HepG2 (cell line): Measurements from ENCODE around the gene PCGF2. TPM values are rescaled to one million over a fixed set of nuclear protein-coding genes. Genes with fewer than 3 reads are reported as not detected.
A peak's percentile ranks its signal among the peaks of the same experiment; 100 is the strongest.

Experiments used
- AGO2 ChIP-seq: fragments of 200-400 bp; formaldehyde crosslinking; optimal IDR thresholded peaks from 2 replicates; pipeline ENCODE3; 2017; ENCODE audit warnings: mild to moderate bottlenecking, low read depth, low read length, moderate library complexity
- AKAP8 ChIP-seq: sonication (generic); formaldehyde crosslinking; IDR thresholded peaks from 2 replicates; pipeline ENCODE4 v1.5.1; 2020; ENCODE audit warnings: mild to moderate bottlenecking, missing genetic modification reagents
- JUNB ChIP-seq: sonication (generic); formaldehyde crosslinking; IDR thresholded peaks from 2 replicates; pipeline ENCODE4 v1.8.0; 2022; ENCODE audit warnings: missing genetic modification reagents, mild to moderate bottlenecking, borderline replicate concordance
- NONO ChIP-seq, 2 experiments: fragments of 450-650 bp in 1 of 2; sonication (generic) in 1 of 2; formaldehyde crosslinking in 1 of 2; IDR thresholded peaks in 1 of 2; conservative IDR thresholded peaks in 1 of 2; 2 replicates each; pipeline versions ENCODE4 v1.6.1 to v1.8.0; 2017 to 2022; ENCODE audit warnings: mild to moderate bottlenecking in 1 of 2, missing genetic modification reagents in 1 of 2, moderate library complexity in 1 of 2
- POLR2A ChIP-seq, 2 experiments: IDR thresholded peaks; 2 replicates each; pipeline ENCODE4 v1.6.1; 2011; ENCODE audit warnings: low read depth in 2 of 2, low read length in 2 of 2, mild to moderate bottlenecking in 1 of 2, moderate library complexity in 1 of 2; ENCODE audit not compliant: insufficient read depth in 1 of 2
- POLR2G ChIP-seq: fragments of 200-400 bp; formaldehyde crosslinking; IDR thresholded peaks from 2 replicates; pipeline ENCODE4 v1.6.1; 2018; ENCODE audit warnings: mild to moderate bottlenecking, low read depth, low read length, moderate library complexity
- RBM22 ChIP-seq: fragments of 200-400 bp; formaldehyde crosslinking; optimal IDR thresholded peaks from 2 replicates; pipeline ENCODE3; 2017; ENCODE audit warnings: mild to moderate bottlenecking, low read length, moderate library complexity
- SMAD3 ChIP-seq: sonication (generic); formaldehyde crosslinking; IDR thresholded peaks from 2 replicates; pipeline ENCODE4 v1.4.0; 2020; ENCODE audit warnings: missing genetic modification reagents
- SRSF9 ChIP-seq: fragments of 200-400 bp; formaldehyde crosslinking; IDR thresholded peaks from 2 replicates; pipeline ENCODE4 v1.6.1; 2018; ENCODE audit warnings: borderline replicate concordance, mild to moderate bottlenecking, low read depth, low read length; ENCODE audit not compliant: insufficient read depth, poor library complexity, severe bottlenecking
- TBX2 ChIP-seq: sonication (generic); formaldehyde crosslinking; IDR thresholded peaks from 2 replicates; pipeline ENCODE4 v1.5.0; 2020; ENCODE audit warnings: missing genetic modification reagents, mild to moderate bottlenecking, borderline replicate concordance
- XRCC5 ChIP-seq: fragments of 200-400 bp; formaldehyde crosslinking; optimal IDR thresholded peaks from 2 replicates; pipeline ENCODE3; 2017; ENCODE audit warnings: mild to moderate bottlenecking, low read length
- ZBTB21 ChIP-seq: sonication (generic); formaldehyde crosslinking; IDR thresholded peaks from 2 replicates; pipeline ENCODE4 v1.4.0; 2020; ENCODE audit warnings: missing genetic modification reagents
- ZNF10 ChIP-seq: sonication (generic); formaldehyde crosslinking; IDR thresholded peaks from 2 replicates; pipeline ENCODE4 v1.4.0; 2020; ENCODE audit warnings: mild to moderate bottlenecking, low read depth, missing genetic modification reagents, borderline replicate concordance
- ZNF253 ChIP-seq: sonication (generic); formaldehyde crosslinking; IDR thresholded peaks from 2 replicates; pipeline ENCODE4 v1.8.0; 2022; ENCODE audit warnings: mild to moderate bottlenecking, missing genetic modification reagents, borderline replicate concordance
- ZNF782 ChIP-seq: sonication (generic); formaldehyde crosslinking; IDR thresholded peaks from 2 replicates; pipeline ENCODE4 v1.4.0; 2020; ENCODE audit warnings: missing genetic modification reagents, mild to moderate bottlenecking, borderline replicate concordance
- ZNF839 ChIP-seq: sonication (generic); formaldehyde crosslinking; IDR thresholded peaks from 2 replicates; pipeline ENCODE4 v1.4.0; 2020; ENCODE audit warnings: missing genetic modification reagents, mild to moderate bottlenecking, borderline replicate concordance
- polyA plus RNA-seq, 8 experiments: library from polyadenylated mRNA; depleted of rRNA in 3 of 8; stranded (reverse) in 7 of 8; unstranded in 1 of 8; fragments of >200 nt; fragmentation: Illumina TruSeq in 4 of 8; extraction: Trizol in 4 of 8; gene quantifications; 2 replicates each; pipeline versions ENCODE4 v1.2.1 to v1.2.3, GENCODE V29; 2011 to 2016; ENCODE audit warnings: low read depth in 4 of 8, missing spikeins in 1 of 8, mixed read lengths in 1 of 8; ENCODE audit not compliant: insufficient read depth in 1 of 8
- total RNA-seq, 5 experiments: library from RNA; depleted of rRNA; stranded (reverse); fragments of >200 nt; fragmentation: Illumina TruSeq; extraction: Trizol; gene quantifications; 2 replicates each; pipeline ENCODE4 v1.2.3, GENCODE V29; 2016; ENCODE audit warnings: low read depth in 1 of 5
- TF ChIP-seq, protein P1 (sequence below): sonication (generic); formaldehyde crosslinking; IDR thresholded peaks from 2 replicates; pipeline ENCODE4 v1.5.0; 2020; ENCODE audit warnings: missing genetic modification reagents, mild to moderate bottlenecking, borderline replicate concordance
- TF ChIP-seq, protein P2 (sequence below): sonication (generic); formaldehyde crosslinking; IDR thresholded peaks from 2 replicates; pipeline ENCODE4 v1.9.0; 2022; ENCODE audit warnings: missing genetic modification reagents, mild to moderate bottlenecking, borderline replicate concordance
- TF ChIP-seq, protein P3 (sequence below): sonication (generic); formaldehyde crosslinking; IDR thresholded peaks from 2 replicates; pipeline ENCODE4 v1.4.0; 2020; ENCODE audit warnings: missing genetic modification reagents
- TF ChIP-seq, protein P4 (sequence below): sonication (generic); formaldehyde crosslinking; IDR thresholded peaks from 2 replicates; pipeline ENCODE4 v1.4.0; 2020; ENCODE audit warnings: missing genetic modification reagents, borderline replicate concordance

The PCGF2 gene
- total and polyA plus RNA-seq, 2 of the 13 experiments (the other 11 are each of a cell fraction or from before 2014, with no cell fraction given), result 11.6 to 29.4 TPM

DNA sequence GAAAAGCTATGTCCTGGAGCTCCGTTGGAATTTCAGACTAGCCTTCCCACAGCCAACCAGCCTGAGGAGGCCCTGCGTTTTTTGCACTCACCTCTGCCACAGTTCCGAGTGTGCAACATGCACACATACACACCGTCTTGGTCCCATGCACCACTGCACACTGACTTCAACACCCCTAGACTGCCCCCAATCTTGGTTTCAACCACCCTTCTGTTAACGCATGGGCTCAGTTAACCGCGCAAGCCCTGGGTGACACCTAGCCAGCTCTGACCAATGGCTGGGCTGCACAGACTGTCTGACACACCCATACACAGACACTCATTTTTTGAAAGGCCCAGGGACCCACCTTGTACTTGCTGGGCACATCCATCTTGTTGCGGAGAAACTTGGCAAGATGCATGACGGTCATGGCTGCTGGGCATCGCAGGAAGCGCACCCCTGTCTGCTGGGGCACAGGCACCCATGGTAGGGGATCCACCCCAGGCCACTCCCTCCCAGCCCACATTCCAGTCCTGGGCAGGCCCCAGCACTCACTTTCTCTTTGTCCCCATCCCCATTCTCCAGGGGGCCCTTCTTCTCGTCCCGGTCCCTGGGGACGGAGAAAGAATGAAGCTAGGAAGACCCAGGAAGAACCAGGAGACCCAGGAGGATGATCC, 10.0 kb downstream of the PCGF2 start (continued):
- TF ChIP-seq, protein P1, sequence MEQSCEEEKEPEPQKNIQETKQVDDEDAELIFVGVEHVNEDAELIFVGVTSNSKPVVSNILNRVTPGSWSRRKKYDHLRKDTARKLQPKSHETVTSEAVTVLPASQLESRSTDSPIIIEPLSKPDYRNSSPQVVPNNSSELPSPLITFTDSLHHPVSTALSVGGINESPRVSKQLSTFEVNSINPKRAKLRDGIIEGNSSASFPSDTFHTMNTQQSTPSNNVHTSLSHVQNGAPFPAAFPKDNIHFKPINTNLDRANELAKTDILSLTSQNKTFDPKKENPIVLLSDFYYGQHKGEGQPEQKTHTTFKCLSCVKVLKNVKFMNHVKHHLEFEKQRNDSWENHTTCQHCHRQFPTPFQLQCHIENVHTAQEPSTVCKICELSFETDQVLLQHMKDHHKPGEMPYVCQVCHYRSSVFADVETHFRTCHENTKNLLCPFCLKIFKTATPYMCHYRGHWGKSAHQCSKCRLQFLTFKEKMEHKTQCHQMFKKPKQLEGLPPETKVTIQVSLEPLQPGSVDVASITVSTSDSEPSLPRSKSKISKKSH (CRISPR knock-in tag), result no peak
- TF ChIP-seq NONO (IDR thresholded peaks at IDR 0.05), result no peak
- 0 out of 2 replicates have a peak, but pooled peaks have one; percentile 20 for TF ChIP-seq NONO (CRISPR knock-in tag; conservative IDR thresholded peaks at IDR 0.05)
- no peak for TF ChIP-seq ZNF782 (CRISPR knock-in tag)
- TF ChIP-seq, protein P2, sequence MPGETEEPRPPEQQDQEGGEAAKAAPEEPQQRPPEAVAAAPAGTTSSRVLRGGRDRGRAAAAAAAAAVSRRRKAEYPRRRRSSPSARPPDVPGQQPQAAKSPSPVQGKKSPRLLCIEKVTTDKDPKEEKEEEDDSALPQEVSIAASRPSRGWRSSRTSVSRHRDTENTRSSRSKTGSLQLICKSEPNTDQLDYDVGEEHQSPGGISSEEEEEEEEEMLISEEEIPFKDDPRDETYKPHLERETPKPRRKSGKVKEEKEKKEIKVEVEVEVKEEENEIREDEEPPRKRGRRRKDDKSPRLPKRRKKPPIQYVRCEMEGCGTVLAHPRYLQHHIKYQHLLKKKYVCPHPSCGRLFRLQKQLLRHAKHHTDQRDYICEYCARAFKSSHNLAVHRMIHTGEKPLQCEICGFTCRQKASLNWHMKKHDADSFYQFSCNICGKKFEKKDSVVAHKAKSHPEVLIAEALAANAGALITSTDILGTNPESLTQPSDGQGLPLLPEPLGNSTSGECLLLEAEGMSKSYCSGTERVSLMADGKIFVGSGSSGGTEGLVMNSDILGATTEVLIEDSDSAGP (CRISPR knock-in tag), result 0 out of 2 replicates have a peak, but pooled peaks have one; percentile 21
- no peak for TF ChIP-seq ZNF253 (CRISPR knock-in tag)
- no peak for TF ChIP-seq ZBTB21 (CRISPR knock-in tag)
- TF ChIP-seq XRCC5, result no peak
- no peak for TF ChIP-seq SRSF9
- 0 out of 2 replicates have a peak, but pooled peaks have one; percentile 18 for TF ChIP-seq POLR2G
- peak; percentile 59 for TF ChIP-seq AGO2
- peak; percentile 5 to 44; a peak in 1 of 4 replicates for TF ChIP-seq POLR2A (IDR thresholded peaks at IDR 0.05; ENCODE audit: insufficient read depth in 1 of 2, low read depth in 2 of 2, low read length in 2 of 2)
- no peak for TF ChIP-seq TBX2 (CRISPR knock-in tag)
- TF ChIP-seq RBM22, result peak; percentile 59
- no peak for TF ChIP-seq ZNF839
- no peak for TF ChIP-seq SMAD3 (CRISPR knock-in tag)
- TF ChIP-seq, protein P3, sequence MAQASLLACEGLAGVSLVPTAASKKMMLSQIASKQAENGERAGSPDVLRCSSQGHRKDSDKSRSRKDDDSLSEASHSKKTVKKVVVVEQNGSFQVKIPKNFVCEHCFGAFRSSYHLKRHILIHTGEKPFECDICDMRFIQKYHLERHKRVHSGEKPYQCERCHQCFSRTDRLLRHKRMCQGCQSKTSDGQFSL, result no peak
- 0 out of 2 replicates have a peak, but pooled peaks have one; percentile 45 for TF ChIP-seq AKAP8 (CRISPR knock-in tag)
- TF ChIP-seq ZNF10 (CRISPR knock-in tag), result no peak
- no peak for TF ChIP-seq JUNB (CRISPR knock-in tag)
- TF ChIP-seq, protein P4, sequence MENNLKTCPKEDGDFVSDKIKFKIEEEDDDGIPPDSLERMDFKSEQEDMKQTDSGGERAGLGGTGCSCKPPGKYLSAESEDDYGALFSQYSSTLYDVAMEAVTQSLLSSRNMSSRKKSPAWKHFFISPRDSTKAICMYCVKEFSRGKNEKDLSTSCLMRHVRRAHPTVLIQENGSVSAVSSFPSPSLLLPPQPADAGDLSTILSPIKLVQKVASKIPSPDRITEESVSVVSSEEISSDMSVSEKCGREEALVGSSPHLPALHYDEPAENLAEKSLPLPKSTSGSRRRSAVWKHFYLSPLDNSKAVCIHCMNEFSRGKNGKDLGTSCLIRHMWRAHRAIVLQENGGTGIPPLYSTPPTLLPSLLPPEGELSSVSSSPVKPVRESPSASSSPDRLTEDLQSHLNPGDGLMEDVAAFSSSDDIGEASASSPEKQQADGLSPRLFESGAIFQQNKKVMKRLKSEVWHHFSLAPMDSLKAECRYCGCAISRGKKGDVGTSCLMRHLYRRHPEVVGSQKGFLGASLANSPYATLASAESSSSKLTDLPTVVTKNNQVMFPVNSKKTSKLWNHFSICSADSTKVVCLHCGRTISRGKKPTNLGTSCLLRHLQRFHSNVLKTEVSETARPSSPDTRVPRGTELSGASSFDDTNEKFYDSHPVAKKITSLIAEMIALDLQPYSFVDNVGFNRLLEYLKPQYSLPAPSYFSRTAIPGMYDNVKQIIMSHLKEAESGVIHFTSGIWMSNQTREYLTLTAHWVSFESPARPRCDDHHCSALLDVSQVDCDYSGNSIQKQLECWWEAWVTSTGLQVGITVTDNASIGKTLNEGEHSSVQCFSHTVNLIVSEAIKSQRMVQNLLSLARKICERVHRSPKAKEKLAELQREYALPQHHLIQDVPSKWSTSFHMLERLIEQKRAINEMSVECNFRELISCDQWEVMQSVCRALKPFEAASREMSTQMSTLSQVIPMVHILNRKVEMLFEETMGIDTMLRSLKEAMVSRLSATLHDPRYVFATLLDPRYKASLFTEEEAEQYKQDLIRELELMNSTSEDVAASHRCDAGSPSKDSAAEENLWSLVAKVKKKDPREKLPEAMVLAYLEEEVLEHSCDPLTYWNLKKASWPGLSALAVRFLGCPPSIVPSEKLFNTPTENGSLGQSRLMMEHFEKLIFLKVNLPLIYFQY (CRISPR knock-in tag), result no peak
- TF ChIP-seq, all 625 proteins: peak for 9
